ENCODE results near the gene NINJ1.

DNA sequence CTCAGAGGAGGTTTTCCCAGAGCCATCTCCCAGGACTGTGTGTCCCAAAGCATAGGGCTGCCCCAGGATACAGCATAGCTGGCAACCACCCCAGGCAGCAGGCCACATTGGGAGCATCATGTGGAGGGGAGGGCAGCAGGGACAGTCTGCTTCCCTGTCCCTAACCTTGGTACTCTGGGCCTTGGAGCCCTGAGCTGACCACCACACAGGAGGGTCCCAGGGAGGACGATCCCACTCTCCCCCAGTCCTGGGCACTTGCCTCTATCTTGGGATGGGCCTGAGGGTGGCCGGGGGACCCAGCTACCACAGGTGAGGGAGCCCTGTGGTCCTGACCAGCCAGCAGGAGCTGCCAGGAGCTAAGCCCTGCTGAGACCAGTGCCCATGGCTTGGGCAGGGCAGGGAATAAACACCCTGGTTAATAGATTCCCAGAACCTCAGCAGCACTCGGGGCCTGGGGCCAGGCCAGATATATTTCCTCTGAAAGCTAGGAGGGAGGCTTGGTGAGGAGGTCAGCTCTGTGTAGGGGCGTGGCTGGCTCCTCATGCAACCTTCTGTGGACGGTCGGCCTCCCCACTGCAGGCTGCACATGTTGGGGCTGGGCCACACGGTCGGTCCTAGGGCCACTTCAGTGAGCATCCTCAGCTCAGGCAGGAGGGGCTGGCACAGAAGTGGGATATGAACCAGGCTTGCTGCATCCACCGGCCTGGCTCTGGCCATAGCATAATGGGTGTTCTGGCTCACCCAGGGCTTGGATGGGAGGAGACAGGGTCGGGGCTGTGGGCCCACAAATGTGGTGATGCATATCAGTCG lies 4.2 kb downstream of the NINJ1 start:
- TF ChIP-seq SMAD1 (CRISPR knock-in tag; IDR thresholded peaks at IDR 0.05; ENCODE audit: borderline replicate concordance, low read depth) (no peak), MTF1 (CRISPR knock-in tag; IDR thresholded peaks at IDR 0.05) (no peak), ZFX (CRISPR knock-in tag; IDR thresholded peaks at IDR 0.05; ENCODE audit: low read depth) (no peak), NFATC3 (CRISPR knock-in tag; IDR thresholded peaks at IDR 0.05) (no peak), POLR2A (IDR thresholded peaks at IDR 0.05; ENCODE audit: insufficient read depth in 1 of 2, low read depth in 2 of 2, low read length in 2 of 2) (no peak), TARDBP (CRISPR knock-in tag; IDR thresholded peaks at IDR 0.05) (no peak), SP1 (IDR thresholded peaks at IDR 0.05) (no peak), SP1 (CRISPR knock-in tag; IDR thresholded peaks at IDR 0.05) (no peak), IRF1 (CRISPR knock-in tag; IDR thresholded peaks at IDR 0.05; ENCODE audit: low read depth) (no peak)
- TF ChIP-seq, protein P1, sequence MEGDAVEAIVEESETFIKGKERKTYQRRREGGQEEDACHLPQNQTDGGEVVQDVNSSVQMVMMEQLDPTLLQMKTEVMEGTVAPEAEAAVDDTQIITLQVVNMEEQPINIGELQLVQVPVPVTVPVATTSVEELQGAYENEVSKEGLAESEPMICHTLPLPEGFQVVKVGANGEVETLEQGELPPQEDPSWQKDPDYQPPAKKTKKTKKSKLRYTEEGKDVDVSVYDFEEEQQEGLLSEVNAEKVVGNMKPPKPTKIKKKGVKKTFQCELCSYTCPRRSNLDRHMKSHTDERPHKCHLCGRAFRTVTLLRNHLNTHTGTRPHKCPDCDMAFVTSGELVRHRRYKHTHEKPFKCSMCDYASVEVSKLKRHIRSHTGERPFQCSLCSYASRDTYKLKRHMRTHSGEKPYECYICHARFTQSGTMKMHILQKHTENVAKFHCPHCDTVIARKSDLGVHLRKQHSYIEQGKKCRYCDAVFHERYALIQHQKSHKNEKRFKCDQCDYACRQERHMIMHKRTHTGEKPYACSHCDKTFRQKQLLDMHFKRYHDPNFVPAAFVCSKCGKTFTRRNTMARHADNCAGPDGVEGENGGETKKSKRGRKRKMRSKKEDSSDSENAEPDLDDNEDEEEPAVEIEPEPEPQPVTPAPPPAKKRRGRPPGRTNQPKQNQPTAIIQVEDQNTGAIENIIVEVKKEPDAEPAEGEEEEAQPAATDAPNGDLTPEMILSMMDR (CRISPR knock-in tag; IDR thresholded peaks at IDR 0.05), result no peak
